GM12878 (cell line): ENCODE results near the gene RAB10. TPM values are rescaled to one million over a fixed set of nuclear protein-coding genes. Genes with fewer than 3 reads are reported as not detected.

Experiments
- CBFB ChIP-seq: IDR thresholded peaks from 2 replicates; pipeline ENCODE4 v1.6.1; 2016; ENCODE audit warnings: antibody characterized with exemption, low read depth
- CBX3 ChIP-seq: fragments of 200-600 bp; sonication (generic); IDR thresholded peaks from 2 replicates; pipeline ENCODE4 v1.6.1; 2016; ENCODE audit warnings: low read depth, borderline replicate concordance
- E4F1 ChIP-seq: fragments of 450-650 bp; IDR thresholded peaks from 2 replicates; pipeline ENCODE4 v1.6.1; 2018; ENCODE audit warnings: borderline replicate concordance, mild to moderate bottlenecking; ENCODE audit not compliant: partially characterized antibody
- HSF1 ChIP-seq: fragments of 150-350 bp; IDR thresholded peaks from 2 replicates; pipeline ENCODE4 v1.6.1; 2014; ENCODE audit warnings: mild to moderate bottlenecking, low read depth, low read length
- JUNB ChIP-seq: IDR thresholded peaks from 2 replicates; pipeline ENCODE4 v1.6.1; 2016; ENCODE audit warnings: antibody characterized with exemption, mild to moderate bottlenecking
- NFIC ChIP-seq: IDR thresholded peaks from 2 replicates; pipeline ENCODE4 v1.6.1; 2012; ENCODE audit warnings: low read depth, mild to moderate bottlenecking, inconsistent platforms, low read length, moderate library complexity
- NFYA ChIP-seq: IDR thresholded peaks from 2 replicates; pipeline ENCODE4 v1.6.1; 2011; ENCODE audit warnings: low read depth, mild to moderate bottlenecking, low read length, improper control_type of control experiment, borderline replicate concordance
- NR2F1 ChIP-seq: fragments of 450-650 bp; conservative IDR thresholded peaks from 2 replicates; pipeline ENCODE4 v1.6.1; 2017; ENCODE audit warnings: mild to moderate bottlenecking
- PBX3 ChIP-seq: IDR thresholded peaks from 2 replicates; pipeline ENCODE4 v1.6.1; 2011; ENCODE audit warnings: mild to moderate bottlenecking, low read depth, low read length, moderate library complexity; ENCODE audit not compliant: insufficient replicate concordance
- RCOR1 ChIP-seq: conservative IDR thresholded peaks from 2 replicates; pipeline ENCODE4 v1.6.1; 2012; ENCODE audit warnings: low read depth, low read length, improper control_type of control experiment
- SPI1 ChIP-seq: IDR thresholded peaks from 2 replicates; pipeline ENCODE4 v1.6.1; 2011; ENCODE audit warnings: low read depth, mild to moderate bottlenecking, low read length, moderate library complexity, borderline replicate concordance; ENCODE audit not compliant: insufficient read depth
- STAT1 ChIP-seq: fragments of 450-650 bp; conservative IDR thresholded peaks from 2 replicates; pipeline ENCODE4 v1.6.1; 2014; ENCODE audit warnings: antibody characterized with exemption, mild to moderate bottlenecking
- USF1 ChIP-seq: IDR thresholded peaks from 2 replicates; pipeline ENCODE4 v1.6.1; 2011; ENCODE audit warnings: borderline replicate concordance, low read depth, mild to moderate bottlenecking, moderate library complexity, mixed read lengths, low read length; ENCODE audit not compliant: insufficient read depth; ENCODE audit errors: extremely low read length
- polyA plus RNA-seq, 11 experiments: library from polyadenylated mRNA; depleted of rRNA in 4 of 11; unstranded in 6 of 11; stranded (reverse) in 5 of 11; fragments of >200 nt; fragmentation: Nextera tagmentation in 4 of 11; fragmentation: Illumina TruSeq in 1 of 11; extraction: Ambion mirVana in 4 of 11; extraction: Trizol in 1 of 11; gene quantifications; 1 replicate in 1 of 11; 2 replicates in 10 of 11; pipeline versions ENCODE4 v1.2.1 to v1.2.3, GENCODE V29; 2011 to 2016; ENCODE audit warnings: inconsistent platforms in 2 of 11, missing spikeins in 2 of 11, low read depth in 1 of 11
- total RNA-seq, 4 experiments: library from RNA; depleted of rRNA in 3 of 4; stranded (reverse); fragments of >200 nt in 3 of 4; fragmentation: Illumina TruSeq in 1 of 4; extraction: Trizol in 1 of 4; gene quantifications; 2 replicates each; pipeline versions ENCODE4 v1.2.1 to v1.2.3, GENCODE V29; 2013 to 2021

Gene RAB10
- total and polyA plus RNA-seq, 10 of the 15 experiments (the other 5 are each of a cell fraction or from before 2014, with no cell fraction given): 13.3 to 109 (median 82.0) TPM

- no peak for TF ChIP-seq PBX3
- TF ChIP-seq STAT1: no peak
- no peak for TF ChIP-seq CBX3
- no peak for TF ChIP-seq USF1
- no peak for TF ChIP-seq CBFB
- TF ChIP-seq E4F1: no peak
- TF ChIP-seq NFIC: no peak
- TF ChIP-seq HSF1: no peak
- no peak for TF ChIP-seq NFYA
- TF ChIP-seq RCOR1: no peak
- no peak for TF ChIP-seq NR2F1
- TF ChIP-seq SPI1: no peak
- TF ChIP-seq JUNB: no peak
Measured at GRCh38 chr2:26172189-26172870, 138.4 kb downstream of the RAB10 start (continued).
